ENCODE data around the gene PHC3. TPM values are rescaled to one million over a fixed set of nuclear protein-coding genes. Genes with fewer than 3 reads are reported as not detected.

Gene PHC3
- total RNA-seq, 1 donor from 2014 or later = 105 TPM

- POLR2A ChIA-PET = no interaction called here
Measured at GRCh38 chr3:170050753-170051152, 130.8 kb downstream of the PHC3 start.

GRCh38 chr3:170049146-170050000 is 132.2 kb downstream of the PHC3 start:
- POLR2A ChIA-PET = interaction anchor here (0.7 kb wide), 1 partner anchor 119 kb away, joined by 4 read pairs; no protein-coding TSS in a partner anchor
- no peak for ATAC-seq (ENCODE audit: low read depth)
- H3K27me3 Mint-ChIP-seq = no peaks in the 10 kb centered on the region

More at GRCh38 chr3:170050753-170051152, 130.8 kb downstream of the PHC3 start:
- Mint-ChIP-seq H3K9me3 (no peaks in the 10 kb centered on the region), H3K4me3 (no peak overlapping the region), H3K36me3 (ENCODE audit: low read depth) (peaks cover 19% of the 10 kb centered on the region), H3K4me1 (peaks cover 42% of the 10 kb centered on the region), H3K27me3 (no peaks in the 10 kb centered on the region), H3K27ac (no peak overlapping the region)
- no peak for TF ChIP-seq CTCF (IDR thresholded peaks at IDR 0.05)
- CTCF ChIA-PET = no interaction called here
- DNase-seq = no peak
- ATAC-seq (ENCODE audit: low read depth) = no peak
- intact Hi-C loops (cut with micrococcal nuclease) = loop anchor here (10.0 kb wide), 1 partner anchor 386 kb away; the partner anchor contains the start of gene MECOM

GRCh38 chr3:170047133-170047404 is 134.5 kb downstream of the PHC3 start:
- TF ChIP-seq CTCF (IDR thresholded peaks at IDR 0.05) = no peak

More at GRCh38 chr3:170049146-170050000, 132.2 kb downstream of the PHC3 start:
- DNase-seq = no peak
- no peak for TF ChIP-seq CTCF (IDR thresholded peaks at IDR 0.05)
- intact Hi-C loops (cut with micrococcal nuclease) = no loop called here
- CTCF ChIA-PET = interaction anchor here (1.6 kb wide), 1 partner anchor 186 kb away, joined by 3 read pairs; no protein-coding TSS in a partner anchor
- no peak overlapping the region for H3K4me3 Mint-ChIP-seq
- H3K27ac Mint-ChIP-seq = no peak overlapping the region
- H3K4me1 Mint-ChIP-seq = peaks cover 39% of the 10 kb centered on the region
- no peaks in the 10 kb centered on the region for H3K9me3 Mint-ChIP-seq
- peaks cover 19% of the 10 kb centered on the region for H3K36me3 Mint-ChIP-seq (ENCODE audit: low read depth)

GRCh38 chr3:170046269-170047132 is 135.0 kb downstream of the PHC3 start:
- no peak for ATAC-seq (ENCODE audit: low read depth)
- POLR2A ChIA-PET = interaction anchor here (0.5 to 5.4 kb wide), 6 partner anchors 9 to 282 kb away, joined by 3 to 121 read pairs (median 8); partner anchors contain the start of genes SEC62 and TERC
- H3K36me3 Mint-ChIP-seq (ENCODE audit: low read depth) = peaks cover 16% of the 10 kb centered on the region
- no peaks in the 10 kb centered on the region for H3K9me3 Mint-ChIP-seq
- CTCF ChIA-PET = interaction anchor here (0.6 to 1.6 kb wide), 2 partner anchors 11 to 69 kb away, joined by 3 to 5 read pairs; no protein-coding TSS in a partner anchor
- intact Hi-C loops (cut with micrococcal nuclease) = no loop called here
- peaks cover 55% of the 10 kb centered on the region for H3K4me1 Mint-ChIP-seq
- H3K27ac Mint-ChIP-seq = peak overlapping the region; percentile 79
- H3K27me3 Mint-ChIP-seq = no peaks in the 10 kb centered on the region
- no peak overlapping the region for H3K4me3 Mint-ChIP-seq
- DNase-seq = no peak
- no peak for TF ChIP-seq CTCF (IDR thresholded peaks at IDR 0.05)

More at GRCh38 chr3:170047133-170047404, 134.5 kb downstream of the PHC3 start:
- no peak for ATAC-seq (ENCODE audit: low read depth)
- Mint-ChIP-seq H3K9me3 (no peaks in the 10 kb centered on the region), H3K36me3 (ENCODE audit: low read depth) (peaks cover 14% of the 10 kb centered on the region), H3K4me1 (peaks cover 49% of the 10 kb centered on the region), H3K27me3 (no peaks in the 10 kb centered on the region), H3K4me3 (no peak overlapping the region), H3K27ac (peak overlapping the region; percentile 54)
- intact Hi-C loops (cut with micrococcal nuclease) = no loop called here
- ChIA-PET CTCF (interaction anchor here (1.6 kb wide), 1 partner anchor 11 kb away, joined by 5 read pairs; no protein-coding TSS in a partner anchor), POLR2A (interaction anchor here (0.7 to 5.4 kb wide), 2 partner anchors 9 to 149 kb away, joined by 8 to 121 read pairs; no protein-coding TSS in a partner anchor)
- DNase-seq = no peak

Measured in activated B cell treated with CpG ODN at 0.5 μM for 24 hours (primary cell).